ENCODE results near the gene ABI3BP. TPM values are rescaled to one million over a fixed set of nuclear protein-coding genes. Genes with fewer than 3 reads are reported as not detected.

ABI3BP gene
- total RNA-seq, 4 donors from 2014 or later, result 7.9 to 32.6 (median 17.6) TPM

DNA sequence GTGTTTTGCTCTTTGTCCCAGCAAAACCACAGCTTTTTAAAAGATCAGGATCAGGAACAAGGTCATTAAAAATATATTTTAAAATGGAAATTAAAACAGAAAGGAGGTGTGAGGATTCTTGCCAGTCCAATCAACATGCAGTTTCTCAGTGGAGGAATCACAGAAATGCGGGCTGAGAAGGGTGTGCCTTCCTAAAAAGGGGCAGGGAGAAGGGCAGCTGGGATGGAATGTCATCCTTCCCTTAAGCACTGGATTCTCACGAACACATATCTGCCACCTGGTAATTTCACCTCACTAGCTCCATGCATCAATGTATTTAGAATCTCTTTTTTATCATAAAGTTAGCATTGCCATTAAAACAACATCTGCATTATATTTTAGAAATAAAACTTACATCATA, 21.4 kb downstream of the ABI3BP start:
- DNase-seq, result no peak
- Histone ChIP-seq H3K9me3 (no peaks in the 10 kb centered on the region), H3K4me3 (no peak overlapping the region), H3K27me3 (no peaks in the 10 kb centered on the region), H3K4me1 (peaks cover 0 to 6% (median 2%) of the 10 kb centered on the region in 4 donors), H3K27ac (peak overlapping the region in 1 of 4 donors; percentile 9), H3K36me3 (no peaks in the 10 kb centered on the region)
- in situ Hi-C loops (cut with MboI; ENCODE audit: low pct_ligation_motif_present in 1 of 4, low pct_unique_long_range_greater_than_20kb in 1 of 4, low sequenced_read_pairs in 3 of 4) (no loop called here), intact Hi-C loops (cut with DNase I; ENCODE audit: low total_unique reads) (no loop called here)
- WGBS, 2 donors (ENCODE audit: low coverage in 1 of 2), result 65 to 89% methylated on average over 2 of the region's 2 CpGs
- TF ChIP-seq CTCF (IDR thresholded peaks at IDR 0.05) (no peak), POLR2AphosphoS5 (IDR thresholded peaks at IDR 0.05) (no peak), POLR2A (IDR thresholded peaks at IDR 0.05) (no peak), EP300 (IDR thresholded peaks at IDR 0.05; ENCODE audit: low read depth) (no peak)

GRCh38 chr3:100970477-100970990, 22.7 kb downstream of the ABI3BP start:
- no peak overlapping the region for H3K27ac ChIP-seq
- H3K36me3 ChIP-seq, result no peaks in the 10 kb centered on the region
- H3K4me1 ChIP-seq, result peaks cover 0 to 6% (median 2%) of the 10 kb centered on the region in 4 donors
- in situ Hi-C loops (cut with MboI; ENCODE audit: low pct_ligation_motif_present in 1 of 4, low pct_unique_long_range_greater_than_20kb in 1 of 4, low sequenced_read_pairs in 3 of 4) (no loop called here), intact Hi-C loops (cut with DNase I; ENCODE audit: low total_unique reads) (no loop called here)
- DNase-seq, result no peak
- 81 to 83% methylated on average over 1 to 6 of the region's 6 CpGs for WGBS, 2 donors (ENCODE audit: low coverage in 1 of 2)
- TF ChIP-seq POLR2AphosphoS5 (IDR thresholded peaks at IDR 0.05), result no peak
- no peak for TF ChIP-seq CTCF (IDR thresholded peaks at IDR 0.05)
- TF ChIP-seq EP300 (IDR thresholded peaks at IDR 0.05; ENCODE audit: low read depth), result no peak
- TF ChIP-seq POLR2A (IDR thresholded peaks at IDR 0.05), result no peak
- H3K27me3 ChIP-seq, result no peaks in the 10 kb centered on the region
- no peak overlapping the region for H3K4me3 ChIP-seq
- no peaks in the 10 kb centered on the region for H3K9me3 ChIP-seq

DNA sequence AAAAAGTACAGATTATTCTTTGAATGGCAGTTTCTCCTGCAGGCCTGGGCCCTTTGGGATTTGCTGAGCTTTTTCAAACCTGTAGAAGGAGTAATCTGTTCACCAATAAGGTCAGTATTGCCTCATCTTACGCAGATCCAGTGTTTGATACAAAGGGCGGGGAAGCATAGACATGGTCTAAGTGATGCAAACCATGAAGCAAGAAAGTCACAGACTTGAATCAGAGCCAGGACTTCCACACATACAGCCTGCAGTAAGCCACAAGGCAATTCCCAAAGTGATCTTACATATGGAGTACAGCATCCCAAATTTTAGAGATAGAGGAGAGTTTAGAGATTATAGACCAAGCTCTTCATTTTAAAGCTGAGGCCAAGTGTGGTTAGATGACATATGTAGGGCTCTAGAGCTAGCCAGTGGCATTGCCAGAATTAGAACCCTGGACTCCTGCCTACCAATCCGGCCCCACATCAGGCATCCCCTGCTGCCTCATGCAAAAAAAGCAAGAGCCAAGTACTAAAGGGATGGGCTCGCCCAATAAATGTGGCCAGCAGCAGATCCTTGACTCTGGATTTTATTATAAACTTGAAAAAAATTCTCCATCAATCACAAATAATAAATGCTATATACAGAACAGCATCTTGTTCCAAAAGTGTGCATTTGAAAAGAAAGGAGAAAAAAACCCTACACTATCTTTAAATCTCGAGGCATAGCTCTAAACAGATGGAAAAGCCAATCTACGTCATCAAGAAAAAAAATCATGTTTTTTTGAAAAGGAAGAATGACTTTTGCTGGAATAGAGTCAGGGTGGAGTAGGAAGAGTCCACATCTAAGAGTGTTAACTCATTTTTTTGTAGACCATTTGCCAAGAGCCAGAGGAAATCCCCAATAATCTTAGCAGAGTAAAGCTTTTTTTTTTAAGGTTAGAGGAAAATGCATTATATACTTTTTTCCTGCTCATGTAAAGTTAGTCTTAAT, 24.0 kb downstream of the ABI3BP start:
- in situ Hi-C loops (cut with MboI; ENCODE audit: low pct_ligation_motif_present in 1 of 4, low pct_unique_long_range_greater_than_20kb in 1 of 4, low sequenced_read_pairs in 3 of 4), result no loop called here
- TF ChIP-seq POLR2A (IDR thresholded peaks at IDR 0.05) (no peak), CTCF (IDR thresholded peaks at IDR 0.05) (no peak), EP300 (IDR thresholded peaks at IDR 0.05; ENCODE audit: low read depth) (no peak), POLR2AphosphoS5 (IDR thresholded peaks at IDR 0.05) (no peak)
- no peak overlapping the region for H3K4me3 ChIP-seq
- DNase-seq, result no peak
- H3K27ac ChIP-seq, result no peak overlapping the region
- no peaks in the 10 kb centered on the region for H3K36me3 ChIP-seq
- no peaks in the 10 kb centered on the region for H3K9me3 ChIP-seq
- peaks cover 0 to 6% (median 2%) of the 10 kb centered on the region in 4 donors for H3K4me1 ChIP-seq
- H3K27me3 ChIP-seq, result no peaks in the 10 kb centered on the region
- intact Hi-C loops (cut with DNase I; ENCODE audit: low total_unique reads), result no loop called here
- 65 to 72% methylated on average over 4 to 6 of the region's 6 CpGs for WGBS, 2 donors (ENCODE audit: low coverage in 1 of 2)

- in situ Hi-C loops (cut with MboI; ENCODE audit: low pct_ligation_motif_present in 1 of 4, low pct_unique_long_range_greater_than_20kb in 1 of 4, low sequenced_read_pairs in 3 of 4) (no loop called here), intact Hi-C loops (cut with DNase I; ENCODE audit: low total_unique reads) (no loop called here)
- WGBS, 2 donors (ENCODE audit: low coverage in 1 of 2), result 60 to 79% methylated on average over 2 of the region's 2 CpGs
These were observed 26.4 kb downstream of the ABI3BP start for GRCh38 chr3:100966807-100967206.

More at GRCh38 chr3:100966807-100967206, 26.4 kb downstream of the ABI3BP start:
- Histone ChIP-seq H3K4me1 (no peaks in the 10 kb centered on the region), H3K4me3 (no peak overlapping the region), H3K27me3 (no peaks in the 10 kb centered on the region), H3K27ac (no peak overlapping the region), H3K36me3 (no peaks in the 10 kb centered on the region), H3K9me3 (no peaks in the 10 kb centered on the region)
- DNase-seq, result no peak
- TF ChIP-seq POLR2A (IDR thresholded peaks at IDR 0.05), result no peak
- no peak for TF ChIP-seq POLR2AphosphoS5 (IDR thresholded peaks at IDR 0.05)
- no peak for TF ChIP-seq EP300 (IDR thresholded peaks at IDR 0.05; ENCODE audit: low read depth)
- no peak for TF ChIP-seq CTCF (IDR thresholded peaks at IDR 0.05)

All from transverse colon (tissue), 4 donors.